ENCODE measurements around the gene MED22.

The MED22 gene

DNA sequence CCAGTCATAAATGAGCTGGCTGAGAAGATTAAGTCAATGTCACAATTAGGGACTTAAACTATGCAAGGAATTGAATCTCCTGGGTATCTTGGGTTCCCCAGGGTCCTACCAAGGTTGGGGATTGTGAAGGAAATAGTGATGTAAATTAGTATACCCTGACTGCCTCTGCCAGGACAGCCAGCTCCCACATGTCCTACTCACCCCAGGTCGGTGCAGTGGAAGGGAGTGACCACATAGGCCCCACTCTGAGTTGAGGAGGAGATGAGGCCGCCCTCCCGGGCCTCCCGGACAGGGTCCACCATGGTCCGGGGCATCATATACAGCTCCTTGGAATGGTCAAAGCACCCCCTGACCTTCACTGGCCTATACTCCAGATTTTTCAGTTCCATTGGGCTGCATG, 5.6 kb upstream of the MED22 start:
- TF ChIP-seq, protein P1, sequence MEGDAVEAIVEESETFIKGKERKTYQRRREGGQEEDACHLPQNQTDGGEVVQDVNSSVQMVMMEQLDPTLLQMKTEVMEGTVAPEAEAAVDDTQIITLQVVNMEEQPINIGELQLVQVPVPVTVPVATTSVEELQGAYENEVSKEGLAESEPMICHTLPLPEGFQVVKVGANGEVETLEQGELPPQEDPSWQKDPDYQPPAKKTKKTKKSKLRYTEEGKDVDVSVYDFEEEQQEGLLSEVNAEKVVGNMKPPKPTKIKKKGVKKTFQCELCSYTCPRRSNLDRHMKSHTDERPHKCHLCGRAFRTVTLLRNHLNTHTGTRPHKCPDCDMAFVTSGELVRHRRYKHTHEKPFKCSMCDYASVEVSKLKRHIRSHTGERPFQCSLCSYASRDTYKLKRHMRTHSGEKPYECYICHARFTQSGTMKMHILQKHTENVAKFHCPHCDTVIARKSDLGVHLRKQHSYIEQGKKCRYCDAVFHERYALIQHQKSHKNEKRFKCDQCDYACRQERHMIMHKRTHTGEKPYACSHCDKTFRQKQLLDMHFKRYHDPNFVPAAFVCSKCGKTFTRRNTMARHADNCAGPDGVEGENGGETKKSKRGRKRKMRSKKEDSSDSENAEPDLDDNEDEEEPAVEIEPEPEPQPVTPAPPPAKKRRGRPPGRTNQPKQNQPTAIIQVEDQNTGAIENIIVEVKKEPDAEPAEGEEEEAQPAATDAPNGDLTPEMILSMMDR (IDR thresholded peaks at IDR 0.05) = no peak
- TF ChIP-seq ZFX (IDR thresholded peaks at IDR 0.05; ENCODE audit: borderline replicate concordance) = no peak

DNA sequence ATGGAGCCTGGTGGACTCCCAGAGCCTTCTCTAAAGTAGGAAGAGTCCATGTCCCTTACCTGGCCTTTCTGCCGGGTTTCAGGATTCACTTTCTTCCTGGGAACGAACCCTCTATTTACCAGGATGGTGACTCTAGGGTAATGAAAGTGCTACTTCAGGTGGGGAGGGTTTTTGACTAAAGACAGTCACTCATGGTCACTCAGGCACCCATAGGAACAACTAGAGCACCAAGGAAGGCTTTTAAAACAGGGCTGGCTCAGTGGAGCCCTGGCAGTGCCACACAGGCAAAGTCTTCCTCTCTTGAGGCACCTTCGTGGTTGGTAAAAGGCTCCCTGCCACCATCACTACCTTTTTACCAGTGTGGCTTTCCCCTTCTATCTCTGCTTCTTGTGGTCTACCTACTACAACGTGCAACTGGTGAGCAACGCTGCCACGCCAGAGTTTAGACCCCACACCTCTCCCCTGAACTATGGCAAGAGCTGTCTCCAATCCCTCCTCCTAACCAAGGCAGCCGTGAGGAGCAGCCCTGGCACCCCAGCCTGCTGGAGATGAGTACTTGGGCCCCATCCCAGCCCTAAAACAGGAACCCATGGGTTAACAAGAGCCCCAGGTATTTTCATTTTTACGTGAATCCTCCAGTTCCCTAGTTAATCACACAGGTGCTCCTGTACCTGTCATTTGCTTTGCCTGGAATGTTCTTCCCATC, 4.9 kb upstream of the MED22 start:
- peak overlapping the region; percentile 92 for H3K27ac ChIP-seq
- TF ChIP-seq ZFX (IDR thresholded peaks at IDR 0.05; ENCODE audit: borderline replicate concordance) = no peak
- TF ChIP-seq, protein P1 (IDR thresholded peaks at IDR 0.05) = no peak

More for the DNA sequence above, 5.6 kb upstream of the MED22 start:
- H3K27ac ChIP-seq = peak overlapping the region; percentile 92

DNA sequence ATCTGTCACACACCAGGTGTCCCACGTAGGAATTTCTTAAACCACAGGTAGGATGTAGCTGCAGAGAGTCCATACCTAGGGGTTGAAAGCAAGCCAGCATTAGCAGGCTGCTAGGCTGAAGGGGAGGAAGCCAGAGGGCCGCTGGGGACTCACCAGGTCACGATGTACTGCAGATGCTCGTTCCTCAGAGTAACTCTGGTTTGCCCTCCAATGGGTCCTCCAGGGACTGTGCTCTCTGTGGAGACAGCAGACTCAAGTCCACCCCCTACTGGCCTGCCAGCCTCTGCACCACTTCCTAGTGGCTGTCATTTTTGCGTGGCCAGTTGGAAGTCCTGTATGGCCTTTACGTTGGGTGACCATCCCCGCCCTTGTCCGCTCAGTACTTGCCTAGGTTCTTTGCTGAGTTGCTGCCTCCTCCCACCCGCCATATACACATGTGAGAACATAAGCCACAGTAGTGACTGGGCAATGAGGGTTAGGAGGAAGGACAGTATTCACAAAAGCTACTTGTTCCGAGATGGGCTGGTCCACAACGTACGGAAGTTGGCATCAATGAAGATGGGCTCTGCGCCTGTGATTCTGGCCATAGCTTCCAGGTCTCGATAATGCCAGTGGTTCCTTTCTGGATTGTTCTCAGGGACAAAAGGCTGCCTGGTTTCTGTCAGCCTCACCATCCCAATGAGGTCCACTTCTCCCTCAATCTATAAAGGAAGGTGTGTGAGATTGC, 4.1 kb upstream of the MED22 start:
- H3K27ac ChIP-seq = peak overlapping the region; percentile 92
- TF ChIP-seq, protein P1 (IDR thresholded peaks at IDR 0.05) = peak; percentile 78
- TF ChIP-seq ZFX (IDR thresholded peaks at IDR 0.05; ENCODE audit: borderline replicate concordance) = no peak

DNA sequence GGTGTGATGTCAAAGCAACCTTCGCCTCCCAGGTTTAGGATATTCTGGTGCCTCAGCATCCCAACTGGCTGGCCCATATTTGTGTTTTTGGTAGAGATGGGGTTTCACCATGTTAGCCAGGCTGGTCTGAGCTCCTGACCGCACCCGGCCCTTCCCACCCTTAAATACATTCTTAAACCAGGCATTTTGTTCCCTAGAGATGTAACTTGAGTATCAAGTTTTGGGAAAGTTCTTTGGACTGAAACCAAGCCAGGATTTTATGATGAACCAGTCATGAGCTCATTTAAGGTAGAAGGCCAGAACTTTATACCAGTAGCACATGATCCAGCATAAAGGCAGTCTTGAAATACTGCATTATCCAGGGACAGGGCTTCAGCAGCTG, 3.6 kb upstream of the MED22 start:
- TF ChIP-seq ZFX (IDR thresholded peaks at IDR 0.05; ENCODE audit: borderline replicate concordance) = no peak
- TF ChIP-seq, protein P1 (IDR thresholded peaks at IDR 0.05) = no peak
- H3K27ac ChIP-seq = peak overlapping the region; percentile 92

DNA sequence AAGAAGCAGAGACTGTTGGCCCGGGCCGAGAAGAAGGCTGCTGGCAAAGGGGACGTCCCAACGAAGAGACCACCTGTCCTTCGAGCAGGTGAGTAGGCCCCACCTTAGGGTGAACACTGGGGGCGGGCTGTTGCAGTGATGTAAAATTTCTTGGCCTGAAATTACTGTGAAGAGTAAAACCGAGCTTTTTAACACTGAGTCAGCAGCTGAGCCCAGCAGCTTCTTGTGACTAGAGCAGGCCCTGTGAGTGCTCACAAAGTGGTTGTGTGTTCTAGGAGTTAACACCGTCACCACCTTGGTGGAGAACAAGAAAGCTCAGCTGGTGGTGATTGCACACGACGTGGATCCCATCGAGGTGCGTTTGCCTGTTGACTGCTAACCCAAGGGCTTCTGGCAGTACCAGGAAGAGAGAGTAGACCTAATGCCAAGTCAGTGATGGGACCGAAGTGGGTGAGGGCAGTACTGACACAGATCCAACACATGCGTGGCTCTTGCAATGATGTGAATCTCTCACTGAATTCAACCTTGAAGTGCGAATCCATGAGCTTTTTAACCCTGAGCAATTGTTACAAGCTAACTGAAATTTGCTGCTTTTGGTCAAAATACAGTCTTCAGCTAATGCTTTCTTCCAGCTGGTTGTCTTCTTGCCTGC, 2.2 kb upstream of the MED22 start:
- H3K27ac ChIP-seq = peak overlapping the region; percentile 92
- TF ChIP-seq ZFX (IDR thresholded peaks at IDR 0.05; ENCODE audit: borderline replicate concordance) = no peak
- TF ChIP-seq, protein P1 (IDR thresholded peaks at IDR 0.05) = no peak

DNA sequence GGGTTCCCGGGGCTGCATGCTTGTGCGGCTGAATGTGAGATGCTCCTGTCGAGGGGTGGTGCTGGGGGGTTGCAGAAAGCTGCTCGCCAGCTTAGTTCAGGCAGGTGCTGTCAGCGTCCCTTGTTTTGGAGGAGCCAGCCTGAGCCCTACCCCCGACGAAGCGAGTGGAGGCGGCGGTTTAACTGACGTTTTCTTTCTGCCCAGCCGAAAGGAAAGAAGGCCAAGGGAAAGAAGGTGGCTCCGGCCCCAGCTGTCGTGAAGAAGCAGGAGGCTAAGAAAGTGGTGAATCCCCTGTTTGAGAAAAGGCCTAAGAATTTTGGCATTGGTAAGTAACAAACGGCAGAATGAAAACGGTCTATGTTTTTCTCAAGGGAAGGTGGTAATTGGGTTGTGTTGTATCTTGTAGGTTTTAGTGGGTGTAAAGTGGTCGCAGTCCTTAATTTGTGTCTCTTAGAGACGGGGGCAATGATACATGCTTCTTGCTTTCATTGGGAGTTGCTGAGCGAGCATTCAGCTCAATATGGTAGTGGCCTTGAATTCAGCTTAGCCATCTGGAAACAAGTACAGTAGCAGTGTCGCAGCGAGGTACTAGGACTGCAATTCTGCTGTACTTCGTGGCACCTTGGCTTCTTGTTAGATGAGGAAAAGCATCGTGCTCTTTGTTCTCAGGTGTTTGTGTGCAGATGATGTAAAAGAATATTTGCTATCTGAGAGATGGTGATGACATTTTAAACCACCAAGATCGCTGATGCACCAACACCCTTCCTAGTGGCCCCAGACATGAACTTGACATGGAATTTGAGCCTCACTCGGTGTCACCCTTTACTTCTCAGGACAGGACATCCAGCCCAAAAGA, 1.0 kb upstream of the MED22 start:
- peak overlapping the region; percentile 92 for H3K27ac ChIP-seq
- no peak for TF ChIP-seq ZFX (IDR thresholded peaks at IDR 0.05; ENCODE audit: borderline replicate concordance)
- TF ChIP-seq, protein P1 (IDR thresholded peaks at IDR 0.05) = no peak

All from 22Rv1 (cell line).